NCI-H1417 treated with DMSO at 0.1 percent for 48 hours (cell line): Measurements from ENCODE around the gene INPP5A.
A peak's percentile ranks its signal among the peaks of the same experiment; 100 is the strongest.

ENCODE experiments used
- DNase-seq: peaks from one replicate; lab custom pipeline; 2025; lab: John Stamatoyannopoulos, UW

Gene INPP5A

GRCh38 chr10:132535065-132535651, 2.4 kb upstream of the INPP5A start:
- DNase-seq: no peak

GRCh38 chr10:132536241-132536876, 1.2 kb upstream of the INPP5A start:
- DNase-seq: no peak

- peak; percentile 87 for DNase-seq
Measured at GRCh38 chr10:132536877-132537683, 507 bp upstream of the INPP5A start.

DNA sequence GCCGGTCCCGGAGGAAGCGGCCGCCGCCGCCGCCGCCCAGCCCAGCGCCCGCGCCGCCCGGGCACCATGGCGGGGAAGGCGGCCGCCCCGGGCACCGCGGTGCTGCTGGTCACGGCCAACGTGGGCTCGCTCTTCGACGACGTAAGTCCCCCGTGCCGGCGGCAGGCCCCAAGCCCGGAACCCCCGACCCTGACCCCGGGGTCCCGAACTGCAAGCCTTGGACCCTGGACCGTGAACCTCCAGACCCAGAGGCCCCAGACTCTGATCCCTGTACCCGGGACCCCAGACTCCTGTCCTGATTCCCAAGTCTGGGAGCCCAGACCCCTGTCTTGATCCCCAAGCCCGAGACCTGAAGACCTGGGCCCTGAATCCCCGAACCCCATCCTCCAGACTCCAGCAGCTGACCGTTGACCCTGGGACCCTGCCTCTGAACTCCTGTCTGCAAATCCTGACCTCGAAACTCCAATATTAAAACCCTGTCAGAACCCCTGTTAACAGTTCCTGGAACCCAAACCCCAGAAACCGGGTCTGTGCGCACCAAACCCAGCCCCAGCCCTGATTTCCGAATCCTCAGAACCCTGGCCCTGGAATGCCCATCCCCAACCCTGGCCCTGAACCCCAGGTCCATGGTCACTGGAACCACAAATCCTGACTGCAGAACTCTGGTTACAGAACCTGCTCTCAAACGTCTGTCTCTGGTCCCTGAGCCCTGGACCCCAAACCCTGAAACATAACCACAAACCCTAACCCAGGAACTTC, 623 bp downstream of the INPP5A start:
- no peak for DNase-seq

DNA sequence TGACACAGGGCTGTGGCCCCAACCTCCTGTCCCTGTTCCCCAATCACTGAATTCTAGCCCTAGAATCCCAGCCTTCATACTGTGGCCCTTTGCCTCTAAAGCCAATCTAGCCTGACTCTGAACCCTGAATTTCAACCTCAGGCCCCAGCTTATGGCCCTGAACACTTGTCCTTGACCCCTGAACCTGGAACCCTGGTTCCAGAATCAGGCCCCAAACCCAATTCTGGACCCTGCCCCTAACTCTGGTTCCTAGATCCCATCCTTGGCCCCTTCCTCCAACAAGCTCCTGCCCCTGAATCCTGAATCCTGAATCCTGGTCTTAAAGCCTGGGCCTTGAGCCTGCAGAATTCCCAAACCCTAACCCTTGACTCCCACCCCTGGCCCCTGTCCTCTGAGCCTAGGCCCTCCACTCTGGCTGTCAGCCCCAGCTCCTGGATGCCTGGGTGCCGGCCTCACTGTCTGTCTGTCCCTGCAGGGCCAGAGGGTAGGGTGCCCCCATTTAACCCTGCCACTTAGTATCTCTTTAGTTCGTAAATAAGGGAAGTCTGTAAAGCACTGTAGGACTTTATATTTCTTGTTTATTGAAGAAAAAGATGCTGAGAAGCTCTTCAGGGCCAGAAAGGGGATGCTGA, 1.3 kb downstream of the INPP5A start:
- no peak for DNase-seq

- DNase-seq: no peak
Measured at GRCh38 chr10:132539431-132539839, 1.8 kb downstream of the INPP5A start.

DNA sequence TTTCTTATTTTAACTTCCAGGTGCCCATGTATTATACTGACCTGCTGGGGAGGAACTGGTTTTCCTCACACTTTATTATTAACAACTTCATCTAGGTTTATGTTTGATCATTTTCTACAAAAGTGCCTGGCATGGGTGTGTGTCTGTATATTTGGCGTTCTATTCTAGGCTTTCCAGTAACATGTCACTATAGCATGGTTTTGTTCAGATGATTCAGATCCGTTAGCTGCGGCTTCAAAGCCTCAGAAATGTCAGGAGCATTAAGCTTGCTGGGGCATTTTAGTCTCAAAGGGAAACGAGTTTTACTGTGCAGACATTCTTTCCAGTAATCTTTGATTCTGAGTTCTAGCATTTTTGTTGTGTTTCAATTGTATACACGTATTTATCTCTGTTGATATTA, 2.3 kb downstream of the INPP5A start:
- no peak for DNase-seq

DNA sequence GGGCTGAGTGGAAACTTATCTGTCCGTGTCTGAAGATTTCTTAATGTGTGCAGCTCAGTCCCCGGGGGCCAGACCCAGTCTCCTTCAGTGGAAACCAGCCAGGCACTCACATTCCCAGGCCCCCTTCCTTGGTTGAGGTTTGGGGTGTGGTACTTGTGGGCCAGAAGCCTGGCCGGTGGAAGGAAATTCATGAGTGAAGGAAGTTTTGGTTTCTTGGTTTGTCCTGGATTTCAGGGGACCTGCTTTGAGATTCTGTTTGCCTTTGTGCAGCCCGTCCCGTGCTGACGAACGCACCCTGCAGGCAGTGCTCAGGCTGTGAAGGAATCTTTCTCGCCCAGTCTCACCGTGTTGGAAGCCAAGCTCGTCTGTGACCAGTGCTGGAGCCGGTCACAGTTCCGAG, 2.9 kb downstream of the INPP5A start:
- DNase-seq: no peak

DNA sequence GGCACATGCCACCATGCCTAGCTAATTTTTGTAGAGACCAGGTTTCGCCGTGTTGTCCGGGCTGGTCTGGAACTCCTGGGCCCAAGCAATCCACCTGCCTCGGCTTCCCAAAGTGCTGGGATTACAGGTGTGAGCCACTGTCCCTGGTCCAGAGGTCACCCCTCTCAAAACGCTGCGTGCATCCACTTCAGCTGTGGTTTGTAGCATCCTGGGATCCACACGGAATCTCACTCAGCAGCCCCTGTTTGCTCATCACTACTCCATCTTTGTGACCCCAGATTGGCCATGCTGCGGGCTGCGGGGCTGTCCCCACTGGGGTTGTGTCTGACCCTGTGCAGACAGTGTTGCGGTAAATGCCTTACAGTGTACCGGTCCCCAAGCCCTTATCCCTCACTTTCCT, 3.5 kb downstream of the INPP5A start:
- no peak for DNase-seq

GRCh38 chr10:132541601-132542011, 4.0 kb downstream of the INPP5A start:
- DNase-seq: no peak

DNA sequence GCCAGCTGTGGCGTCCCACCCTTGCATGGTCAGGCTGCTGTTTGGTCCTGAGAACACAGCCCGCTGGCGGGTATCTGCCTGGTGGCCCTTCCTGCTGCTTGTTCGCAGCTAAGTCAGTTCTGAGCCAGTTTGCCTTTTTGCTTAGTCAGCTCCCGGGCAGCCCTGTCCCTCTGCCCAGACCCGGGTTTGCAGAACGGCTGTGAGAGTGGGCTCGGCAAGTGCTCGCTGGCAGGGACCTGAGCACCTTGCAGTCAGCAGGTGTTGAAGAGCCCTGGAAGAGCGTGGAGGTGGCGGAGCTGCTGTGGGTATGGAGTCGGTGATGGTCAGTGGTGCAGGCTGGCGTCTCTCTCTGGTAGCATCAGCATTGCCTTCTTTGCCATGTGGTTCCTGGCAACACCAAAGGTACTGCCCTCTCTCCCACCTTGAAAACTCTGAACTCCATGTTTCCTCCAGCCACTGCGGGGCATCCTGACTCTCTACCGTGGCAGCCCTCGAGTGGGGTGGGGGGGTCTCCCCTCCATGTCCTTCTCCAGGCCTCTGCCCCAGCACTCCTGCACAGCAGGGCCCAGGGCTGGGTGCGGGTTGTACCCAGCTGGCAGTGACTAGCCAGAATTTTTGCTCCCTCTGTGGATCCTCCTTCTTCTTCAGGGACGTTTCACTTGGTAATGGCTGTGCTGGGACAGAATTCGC, 4.6 kb downstream of the INPP5A start:
- DNase-seq: no peak

- no peak for DNase-seq
Measured at GRCh38 chr10:132542819-132543218, 5.2 kb downstream of the INPP5A start.

GRCh38 chr10:132543916-132544743, 6.5 kb downstream of the INPP5A start:
- no peak for DNase-seq

- DNase-seq: no peak
Measured at GRCh38 chr10:132544744-132545658, 7.4 kb downstream of the INPP5A start.

- no peak for DNase-seq
Measured at GRCh38 chr10:132545659-132546367, 8.2 kb downstream of the INPP5A start.

DNA sequence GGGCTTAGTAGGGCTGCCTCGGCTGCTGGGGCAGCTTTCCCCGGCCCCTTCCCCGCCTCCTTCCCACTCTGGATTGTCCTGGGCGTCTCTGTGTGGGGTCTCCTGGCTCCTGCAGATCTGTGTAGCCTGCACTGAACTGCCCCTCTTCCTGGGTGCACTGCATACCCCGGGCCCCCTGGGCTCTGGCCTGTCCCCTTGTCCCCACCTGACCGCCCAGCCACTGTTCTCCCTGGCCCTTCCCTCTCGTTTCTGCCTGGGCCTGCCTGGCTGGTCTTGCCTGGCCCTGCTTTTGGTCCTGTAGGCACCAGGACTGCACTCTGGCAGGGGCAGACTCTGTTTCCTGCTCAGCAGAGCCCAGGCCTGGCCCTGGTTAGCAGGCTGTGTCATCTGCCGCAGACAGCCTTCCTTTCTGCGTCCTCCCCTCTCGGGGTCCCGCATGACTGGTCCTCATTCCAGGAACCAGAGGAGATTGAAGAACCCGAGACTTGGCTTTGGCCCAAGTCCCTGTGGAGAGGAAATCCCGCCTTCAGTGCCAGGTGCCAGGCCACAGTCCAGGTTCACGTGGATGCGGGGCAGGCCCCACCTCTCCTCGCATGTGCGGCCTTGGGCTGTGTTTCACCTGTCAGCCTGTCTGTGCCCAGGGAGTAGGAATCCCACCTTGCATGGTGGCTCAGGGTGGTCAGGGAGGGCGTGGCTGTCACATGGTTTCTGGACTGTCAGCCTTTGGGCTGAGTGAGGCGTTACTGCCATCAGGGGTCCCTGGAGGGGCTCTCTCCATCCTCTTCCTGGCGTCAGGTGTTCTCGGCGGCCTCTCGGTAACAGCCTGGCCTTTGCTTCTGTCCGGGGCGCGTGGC, 9.2 kb downstream of the INPP5A start:
- no peak for DNase-seq

DNA sequence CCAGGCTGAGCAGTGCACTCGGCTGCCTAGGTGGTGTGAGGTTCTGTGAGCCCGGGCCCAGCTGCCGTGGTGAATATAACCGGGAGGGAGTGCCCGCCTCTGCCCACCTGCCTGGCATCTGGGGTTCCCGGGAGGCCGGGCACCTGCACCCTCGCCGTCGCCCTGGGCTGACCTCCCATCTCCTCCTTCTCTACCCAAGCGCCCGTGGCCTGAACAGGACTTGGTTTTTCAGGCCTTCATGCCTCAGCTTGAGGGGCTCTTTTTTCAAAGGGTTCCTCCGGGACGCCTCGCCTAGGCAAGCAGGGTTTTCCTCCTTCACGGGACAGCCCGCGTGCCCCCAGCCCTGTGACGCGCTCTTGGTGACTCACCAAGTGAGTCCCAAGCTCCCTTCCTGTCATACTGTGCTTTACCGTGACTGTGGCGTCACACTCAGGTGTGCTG, 9.9 kb downstream of the INPP5A start:
- DNase-seq: no peak
